Activated CD8-positive, alpha-beta T cell treated with anti-CD3 and anti-CD28 coated beads for 36 hours (primary cell): ENCODE data around the gene CRIM1. TPM values are rescaled to one million over a fixed set of nuclear protein-coding genes. Genes with fewer than 3 reads are reported as not detected.

ENCODE experiments used
- ATAC-seq: fragments of 200-7000 bp; cut with Tn5 transposase; one replicate; pipeline ENCODE4 v1.10.0; 2021; ENCODE audit warnings: mild to moderate bottlenecking, moderate library complexity
- CTCF ChIA-PET: fragments of 350-600 bp; sonication (Branson Sonifier 250); formaldehyde crosslinking; loops from one replicate; lab custom pipeline; 2021; ENCODE audit warnings: antibody characterized with exemption; lab: Charles Lee
- POLR2A ChIA-PET: fragments of 350-600 bp; sonication (Branson Sonifier 250); formaldehyde crosslinking; loops from one replicate; lab custom pipeline; 2021; ENCODE audit warnings: antibody characterized with exemption; lab: Charles Lee
- DNase-seq: peaks from one replicate; pipeline ENCODE4 v3.0.0-alpha.2; 2020
- H3K27ac Mint-ChIP-seq: one replicate; pipeline ENCODE4 v1.8.0; 2021; ENCODE audit warnings: mild to moderate bottlenecking, mixed read lengths
- H3K27me3 Mint-ChIP-seq: one replicate; pipeline ENCODE4 v1.8.0; 2021; ENCODE audit warnings: mixed read lengths
- H3K36me3 Mint-ChIP-seq: one replicate; pipeline ENCODE4 v1.8.0; 2021; ENCODE audit warnings: low read depth, mixed read lengths
- H3K4me1 Mint-ChIP-seq: one replicate; pipeline ENCODE4 v1.8.0; 2021; ENCODE audit warnings: low read depth, mixed read lengths
- H3K4me3 Mint-ChIP-seq: one replicate; pipeline ENCODE4 v1.8.0; 2021; ENCODE audit warnings: mild to moderate bottlenecking, moderate library complexity, mixed read lengths
- H3K9me3 Mint-ChIP-seq: one replicate; pipeline ENCODE4 v1.8.0; 2021; ENCODE audit warnings: mixed read lengths
- intact Hi-C: fragments of 100-400 bp; cut with micrococcal nuclease; formaldehyde crosslinking; loops from one replicate; pipeline ENCODE4 v1.10.0; 2022
- total RNA-seq, 2 experiments: library from RNA; stranded (reverse); gene quantifications; one replicate each; pipeline ENCODE4 v1.2.3, GENCODE V29; 2021
- TF ChIP-seq, protein P1 (sequence below): fragments of 200-600 bp; IDR thresholded peaks from one replicate; pipeline ENCODE4 v1.8.0; 2022; ENCODE audit warnings: antibody characterized with exemption, mild to moderate bottlenecking

Gene CRIM1
- total RNA-seq, 2 experiments from 2014 or later = 14.4 to 15.9 TPM

- Mint-ChIP-seq H3K36me3 (peaks cover 34% of the 10 kb centered on the region), H3K4me1 (peaks cover 2% of the 10 kb centered on the region), H3K27ac (no peak overlapping the region), H3K9me3 (no peaks in the 10 kb centered on the region), H3K27me3 (no peaks in the 10 kb centered on the region), H3K4me3 (no peak overlapping the region)
- DNase-seq (no peak), ATAC-seq (no peak)
- ChIA-PET CTCF (no interaction called here), POLR2A (no interaction called here)
- intact Hi-C loops = no loop called here
- TF ChIP-seq, protein P1, sequence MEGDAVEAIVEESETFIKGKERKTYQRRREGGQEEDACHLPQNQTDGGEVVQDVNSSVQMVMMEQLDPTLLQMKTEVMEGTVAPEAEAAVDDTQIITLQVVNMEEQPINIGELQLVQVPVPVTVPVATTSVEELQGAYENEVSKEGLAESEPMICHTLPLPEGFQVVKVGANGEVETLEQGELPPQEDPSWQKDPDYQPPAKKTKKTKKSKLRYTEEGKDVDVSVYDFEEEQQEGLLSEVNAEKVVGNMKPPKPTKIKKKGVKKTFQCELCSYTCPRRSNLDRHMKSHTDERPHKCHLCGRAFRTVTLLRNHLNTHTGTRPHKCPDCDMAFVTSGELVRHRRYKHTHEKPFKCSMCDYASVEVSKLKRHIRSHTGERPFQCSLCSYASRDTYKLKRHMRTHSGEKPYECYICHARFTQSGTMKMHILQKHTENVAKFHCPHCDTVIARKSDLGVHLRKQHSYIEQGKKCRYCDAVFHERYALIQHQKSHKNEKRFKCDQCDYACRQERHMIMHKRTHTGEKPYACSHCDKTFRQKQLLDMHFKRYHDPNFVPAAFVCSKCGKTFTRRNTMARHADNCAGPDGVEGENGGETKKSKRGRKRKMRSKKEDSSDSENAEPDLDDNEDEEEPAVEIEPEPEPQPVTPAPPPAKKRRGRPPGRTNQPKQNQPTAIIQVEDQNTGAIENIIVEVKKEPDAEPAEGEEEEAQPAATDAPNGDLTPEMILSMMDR = no peak
Observed at GRCh38 chr2:36568516-36569246, 213.1 kb downstream of the CRIM1 start.

DNA sequence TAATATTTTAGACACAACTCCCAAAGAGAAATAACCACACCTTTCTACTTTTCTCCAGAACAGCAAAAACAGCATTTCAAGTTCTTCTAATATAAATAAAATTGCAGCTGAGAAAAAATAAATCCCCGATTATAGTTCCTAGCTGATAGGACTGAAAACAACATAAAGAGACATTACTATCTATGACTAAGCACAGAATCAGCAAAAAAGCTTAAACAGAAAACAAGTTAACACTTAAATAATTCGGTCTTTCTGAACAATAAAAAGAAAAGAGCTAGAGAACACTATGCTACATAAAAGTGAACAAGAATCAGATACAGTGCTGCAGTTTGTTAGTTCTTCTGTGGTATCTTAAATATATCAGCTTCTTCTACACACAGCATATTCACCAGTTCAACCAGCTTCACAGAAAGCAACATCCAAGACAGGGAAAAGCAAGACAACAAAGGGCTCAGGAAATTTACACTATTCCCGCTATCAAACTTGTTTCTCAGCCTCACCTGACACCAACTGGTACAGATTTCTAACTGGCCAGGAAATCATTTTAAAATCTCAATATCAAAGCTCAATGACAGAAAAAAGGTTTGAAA lies 213.8 kb downstream of the CRIM1 start:
- intact Hi-C loops = no loop called here
- H3K27ac Mint-ChIP-seq = no peak overlapping the region
- H3K36me3 Mint-ChIP-seq = peaks cover 37% of the 10 kb centered on the region
- peaks cover 2% of the 10 kb centered on the region for H3K4me1 Mint-ChIP-seq
- ChIA-PET CTCF (no interaction called here), POLR2A (no interaction called here)
- no peaks in the 10 kb centered on the region for H3K9me3 Mint-ChIP-seq
- H3K4me3 Mint-ChIP-seq = no peak overlapping the region
- no peaks in the 10 kb centered on the region for H3K27me3 Mint-ChIP-seq
- ATAC-seq (no peak), DNase-seq (no peak)
- TF ChIP-seq, protein P1 = no peak

DNA sequence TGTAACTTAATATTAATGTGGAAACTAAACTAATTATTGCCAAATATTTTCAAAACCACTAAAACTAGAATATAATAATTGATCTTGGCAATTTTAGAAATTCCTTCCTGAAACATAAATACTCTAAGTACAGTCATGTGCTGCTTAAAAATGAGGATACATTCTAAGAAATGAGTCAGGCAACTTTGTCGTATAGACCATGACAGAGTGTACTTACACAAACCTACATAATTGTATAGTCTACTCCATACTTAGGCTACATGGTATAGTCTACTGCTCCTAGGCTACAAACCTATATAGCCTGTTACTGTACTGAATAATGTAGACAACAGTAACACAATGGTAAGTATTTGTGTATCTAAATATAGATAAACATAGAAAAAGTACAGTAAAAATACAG lies 214.8 kb downstream of the CRIM1 start:
- H3K27me3 Mint-ChIP-seq = no peaks in the 10 kb centered on the region
- H3K36me3 Mint-ChIP-seq = peaks cover 40% of the 10 kb centered on the region
- ATAC-seq (no peak), DNase-seq (no peak)
- H3K9me3 Mint-ChIP-seq = no peaks in the 10 kb centered on the region
- CTCF ChIA-PET = no interaction called here
- POLR2A ChIA-PET = no interaction called here
- intact Hi-C loops = no loop called here
- no peak overlapping the region for H3K27ac Mint-ChIP-seq
- H3K4me1 Mint-ChIP-seq = peaks cover 2% of the 10 kb centered on the region
- TF ChIP-seq, protein P1 = no peak
- H3K4me3 Mint-ChIP-seq = no peak overlapping the region

- Mint-ChIP-seq H3K4me3 (no peak overlapping the region), H3K9me3 (no peaks in the 10 kb centered on the region), H3K4me1 (peaks cover 2% of the 10 kb centered on the region), H3K27ac (no peak overlapping the region), H3K36me3 (peaks cover 37% of the 10 kb centered on the region), H3K27me3 (no peaks in the 10 kb centered on the region)
- TF ChIP-seq, protein P1 = no peak
- ATAC-seq (no peak), DNase-seq (no peak)
- ChIA-PET CTCF (no interaction called here), POLR2A (interaction anchor here (1.0 to 1.2 kb wide), 2 partner anchors 15 to 26 kb away, joined by 3 to 4 read pairs; partner anchors contain the start of gene FEZ2)
- intact Hi-C loops = no loop called here
Observed at GRCh38 chr2:36572054-36572718, 216.6 kb downstream of the CRIM1 start.

GRCh38 chr2:36572719-36573059 lies 217.1 kb downstream of the CRIM1 start:
- ChIA-PET CTCF (no interaction called here), POLR2A (interaction anchor here (1.0 to 1.2 kb wide), 2 partner anchors 16 to 25 kb away, joined by 3 to 4 read pairs; partner anchors contain the start of gene FEZ2)
- H3K36me3 Mint-ChIP-seq = peaks cover 40% of the 10 kb centered on the region
- H3K4me1 Mint-ChIP-seq = peaks cover 2% of the 10 kb centered on the region
- no peak for ATAC-seq
- no peak overlapping the region for H3K4me3 Mint-ChIP-seq
- no peaks in the 10 kb centered on the region for H3K9me3 Mint-ChIP-seq
- TF ChIP-seq, protein P1 = no peak
- no peak overlapping the region for H3K27ac Mint-ChIP-seq
- no peaks in the 10 kb centered on the region for H3K27me3 Mint-ChIP-seq
- intact Hi-C loops = no loop called here
- no peak for DNase-seq
